Measurements from ENCODE around the gene PPAT.
"Not testable (repeated sequence)": the region's sequence is repeated elsewhere in the genome, so short reads cannot be mapped to it uniquely, and the experiment has no call there.

The PPAT gene

GRCh38 chr4:56375458-56375857, 60.0 kb downstream of the PPAT start:
- Histone ChIP-seq H3K9ac (ENCODE audit: insufficient read length) (no peak overlapping the region), H3K27ac (no peak overlapping the region), H3K4me3 (no peak overlapping the region), H3K9me3 (ENCODE audit: low read depth, low read length) (no peaks in the 10 kb centered on the region), H3K36me3 (ENCODE audit: insufficient read depth, low read length) (peaks cover 1% of the 10 kb centered on the region; the same call in 1 of the 2 replicates)
- DNase-seq (ENCODE audit: low read depth, low spot score), result no peak
- TF ChIP-seq POLR2AphosphoS5 (IDR thresholded peaks at IDR 0.05; ENCODE audit: borderline replicate concordance, low read depth, low read length), result no peak
- no peak for TF ChIP-seq FOXP2 (optimal IDR thresholded peaks at IDR 0.05; ENCODE audit: control extremely low read depth, extremely low read length, insufficient read depth)
- no peak for TF ChIP-seq EZH2 (IDR thresholded peaks at IDR 0.05)

GRCh38 chr4:56374956-56375355, 60.5 kb downstream of the PPAT start:
- TF ChIP-seq EZH2 (IDR thresholded peaks at IDR 0.05), result no peak
- TF ChIP-seq FOXP2 (optimal IDR thresholded peaks at IDR 0.05; ENCODE audit: control extremely low read depth, extremely low read length, insufficient read depth), result no peak
- no peak for TF ChIP-seq POLR2AphosphoS5 (IDR thresholded peaks at IDR 0.05; ENCODE audit: borderline replicate concordance, low read depth, low read length)
- H3K4me3 ChIP-seq, result no peak overlapping the region

GRCh38 chr4:56372774-56373173, 62.6 kb downstream of the PPAT start:
- no peak for DNase-seq (ENCODE audit: low read depth, low spot score)
- H3K27ac ChIP-seq, result no peak overlapping the region
- TF ChIP-seq POLR2AphosphoS5 (IDR thresholded peaks at IDR 0.05; ENCODE audit: borderline replicate concordance, low read depth, low read length), result no peak
- TF ChIP-seq FOXP2 (optimal IDR thresholded peaks at IDR 0.05; ENCODE audit: control extremely low read depth, extremely low read length, insufficient read depth), result no peak
- no peak for TF ChIP-seq EZH2 (IDR thresholded peaks at IDR 0.05)
- H3K36me3 ChIP-seq (ENCODE audit: insufficient read depth, low read length), result peaks cover 17% of the 10 kb centered on the region; the same call in 1 of the 2 replicates
- H3K4me3 ChIP-seq, result no peak overlapping the region
- no peak overlapping the region for H3K9ac ChIP-seq (ENCODE audit: insufficient read length)
- no peaks in the 10 kb centered on the region for H3K9me3 ChIP-seq (ENCODE audit: low read depth, low read length)

More at GRCh38 chr4:56374956-56375355, 60.5 kb downstream of the PPAT start:
- DNase-seq (ENCODE audit: low read depth, low spot score), result no peak
- Histone ChIP-seq H3K27ac (no peak overlapping the region), H3K9ac (ENCODE audit: insufficient read length) (no peak overlapping the region), H3K36me3 (ENCODE audit: insufficient read depth, low read length) (peaks cover 5% of the 10 kb centered on the region; the same call in 1 of the 2 replicates), H3K9me3 (ENCODE audit: low read depth, low read length) (no peaks in the 10 kb centered on the region)

- no peak overlapping the region for H3K4me3 ChIP-seq
- no peak overlapping the region for H3K27ac ChIP-seq
- no peak overlapping the region for H3K9ac ChIP-seq (ENCODE audit: insufficient read length)
- H3K9me3 ChIP-seq (ENCODE audit: low read depth, low read length), result no peaks in the 10 kb centered on the region
- TF ChIP-seq EZH2 (IDR thresholded peaks at IDR 0.05) (no peak), FOXP2 (optimal IDR thresholded peaks at IDR 0.05; ENCODE audit: control extremely low read depth, extremely low read length, insufficient read depth) (no peak), POLR2AphosphoS5 (IDR thresholded peaks at IDR 0.05; ENCODE audit: borderline replicate concordance, low read depth, low read length) (no peak)
- no peak for DNase-seq (ENCODE audit: low read depth, low spot score)
- peaks cover 17% of the 10 kb centered on the region; the same call in 1 of the 2 replicates for H3K36me3 ChIP-seq (ENCODE audit: insufficient read depth, low read length)
These were observed 63.8 kb downstream of the PPAT start for GRCh38 chr4:56371426-56372220.

- DNase-seq (ENCODE audit: low read depth, low spot score), result no peak
- no peak overlapping the region for H3K27ac ChIP-seq
- no peak for TF ChIP-seq FOXP2 (optimal IDR thresholded peaks at IDR 0.05; ENCODE audit: control extremely low read depth, extremely low read length, insufficient read depth)
- no peak for TF ChIP-seq EZH2 (IDR thresholded peaks at IDR 0.05)
- no peak for TF ChIP-seq POLR2AphosphoS5 (IDR thresholded peaks at IDR 0.05; ENCODE audit: borderline replicate concordance, low read depth, low read length)
These were observed 65.0 kb downstream of the PPAT start for GRCh38 chr4:56370377-56370776.

GRCh38 chr4:56362981-56363380, 72.4 kb downstream of the PPAT start:
- not testable (repeated sequence) for H3K36me3 ChIP-seq (ENCODE audit: insufficient read depth, low read length); DNase-seq (ENCODE audit: low read depth, low spot score); H3K9me3 ChIP-seq (ENCODE audit: low read depth, low read length); H3K27ac ChIP-seq; H3K9ac ChIP-seq (ENCODE audit: insufficient read length); H3K4me3 ChIP-seq

More at GRCh38 chr4:56370377-56370776, 65.0 kb downstream of the PPAT start:
- peaks cover 17% of the 10 kb centered on the region; the same call in 1 of the 2 replicates for H3K36me3 ChIP-seq (ENCODE audit: insufficient read depth, low read length)
- H3K9me3 ChIP-seq (ENCODE audit: low read depth, low read length), result no peaks in the 10 kb centered on the region
- H3K4me3 ChIP-seq, result no peak overlapping the region
- H3K9ac ChIP-seq (ENCODE audit: insufficient read length), result no peak overlapping the region

GRCh38 chr4:56360071-56360470, 75.3 kb downstream of the PPAT start:
- TF ChIP-seq EZH2 (IDR thresholded peaks at IDR 0.05) (no peak), FOXP2 (optimal IDR thresholded peaks at IDR 0.05; ENCODE audit: control extremely low read depth, extremely low read length, insufficient read depth) (no peak), POLR2AphosphoS5 (IDR thresholded peaks at IDR 0.05; ENCODE audit: borderline replicate concordance, low read depth, low read length) (no peak)
- peaks cover 1% of the 10 kb centered on the region; the same call in 1 of the 2 replicates for H3K36me3 ChIP-seq (ENCODE audit: insufficient read depth, low read length)
- H3K9me3 ChIP-seq (ENCODE audit: low read depth, low read length), result no peaks in the 10 kb centered on the region
- H3K27ac ChIP-seq, result no peak overlapping the region
- no peak overlapping the region for H3K4me3 ChIP-seq
- no peak overlapping the region for H3K9ac ChIP-seq (ENCODE audit: insufficient read length)
- no peak for DNase-seq (ENCODE audit: low read depth, low spot score)

GRCh38 chr4:56356650-56357049, 78.8 kb downstream of the PPAT start:
- H3K27ac ChIP-seq, result no peak overlapping the region
- TF ChIP-seq POLR2AphosphoS5 (IDR thresholded peaks at IDR 0.05; ENCODE audit: borderline replicate concordance, low read depth, low read length) (no peak), FOXP2 (optimal IDR thresholded peaks at IDR 0.05; ENCODE audit: control extremely low read depth, extremely low read length, insufficient read depth) (no peak)
- H3K9me3 ChIP-seq (ENCODE audit: low read depth, low read length), result no peaks in the 10 kb centered on the region
- peaks cover 4% of the 10 kb centered on the region; the same call in 1 of the 2 replicates for H3K36me3 ChIP-seq (ENCODE audit: insufficient read depth, low read length)
- no peak overlapping the region for H3K9ac ChIP-seq (ENCODE audit: insufficient read length)
- no peak for DNase-seq (ENCODE audit: low read depth, low spot score)
- H3K4me3 ChIP-seq, result no peak overlapping the region

All from SK-N-MC (cell line).